Upper lobe of left lung (tissue), 4 donors: ENCODE results near the gene LRRC7.

ENCODE experiments used
- CTCF ChIP-seq, 6 experiments: fragments of 450-650 bp in 4 of 6; fragments of 200-600 bp in 2 of 6; sonication (generic) in 2 of 6; IDR thresholded peaks; one replicate each; pipeline ENCODE4 v1.5.1; 2016 to 2019; ENCODE audit warnings: antibody characterized with exemption in 6 of 6
- EP300 ChIP-seq, 4 donors: sonication (generic); formaldehyde crosslinking; IDR thresholded peaks; one replicate each; pipeline ENCODE4 v1.5.1; 2017; ENCODE audit warnings: antibody characterized with exemption in 4 of 4, control low read depth in 2 of 4
- POLR2A ChIP-seq, 4 donors: fragments of 450-650 bp; IDR thresholded peaks; one replicate each; pipeline ENCODE4 v1.5.1; 2016 to 2017; ENCODE audit warnings: antibody characterized with exemption in 4 of 4, mild to moderate bottlenecking in 2 of 4
- POLR2AphosphoS5 ChIP-seq, 2 donors: sonication (generic); formaldehyde crosslinking; IDR thresholded peaks; one replicate each; pipeline ENCODE4 v1.5.1; 2017; ENCODE audit warnings: antibody characterized with exemption in 2 of 2

DNA sequence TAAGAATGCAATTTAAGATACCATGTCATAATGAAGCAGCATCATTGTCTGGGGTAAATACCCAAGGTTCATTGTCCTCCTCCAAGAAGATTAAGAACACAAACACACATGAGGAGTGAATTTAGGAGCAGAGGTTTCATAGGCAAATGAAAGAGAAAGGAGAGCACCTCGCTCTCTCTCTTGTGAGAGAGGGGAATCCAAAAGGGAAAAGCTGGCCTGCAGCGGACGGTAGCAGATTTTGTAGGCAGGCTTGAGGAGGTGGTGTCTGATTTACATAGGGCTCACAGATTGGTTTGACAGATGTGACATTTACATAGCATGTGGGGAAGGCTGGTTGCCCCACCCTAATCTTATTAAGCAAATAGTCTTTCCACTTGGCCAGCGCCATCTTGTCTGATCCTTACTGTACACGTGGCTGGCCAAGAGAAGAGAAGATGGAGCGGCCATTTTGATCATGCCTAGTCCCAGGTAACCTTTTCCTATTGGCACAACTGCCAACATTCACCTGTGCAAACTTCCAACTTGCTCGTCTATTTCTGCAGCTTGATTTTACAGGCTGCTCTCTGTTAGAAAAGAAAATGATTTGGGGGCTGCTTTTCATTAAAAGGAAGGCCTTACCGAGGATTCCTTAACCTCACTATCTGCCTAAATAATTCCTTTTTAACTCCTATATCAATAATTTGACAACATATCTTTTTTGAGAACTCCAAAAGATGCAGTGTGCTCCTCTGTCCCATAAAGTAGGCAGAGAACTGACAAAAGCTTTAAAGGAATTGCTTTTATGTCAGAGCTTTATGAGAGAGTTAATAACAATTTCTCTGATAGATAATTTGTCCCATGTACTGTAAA lies 16.0 kb upstream of the LRRC7 start:
- no peak for TF ChIP-seq CTCF (IDR thresholded peaks at IDR 0.05)
- no peak for TF ChIP-seq POLR2A (IDR thresholded peaks at IDR 0.05)
- no peak for TF ChIP-seq POLR2AphosphoS5 (IDR thresholded peaks at IDR 0.05)
- TF ChIP-seq EP300 (IDR thresholded peaks at IDR 0.05): no peak
